CD14-positive monocyte (primary cell): ENCODE measurements around the gene CLIC3. TPM values are rescaled to one million over a fixed set of nuclear protein-coding genes. Genes with fewer than 3 reads are reported as not detected.

Experiments
- DNase-seq, 3 donors: peaks; one replicate each; pipeline ENCODE4 v3.0.0-alpha.2; 2011 to 2022
- H2AFZ ChIP-seq: 2 replicates; pipeline ENCODE4 v1.6.0; 2012; ENCODE audit warnings: mild to moderate bottlenecking, low read depth, low read length, inconsistent platforms; ENCODE audit not compliant: insufficient read depth, poor library complexity, severe bottlenecking
- H3K27ac ChIP-seq, 2 donors: 1 replicate in 1 of 2; 2 replicates in 1 of 2; pipeline ENCODE4 v1.5.1; 2012 to 2013; ENCODE audit warnings: low read length in 2 of 2, control low read depth in 1 of 2, inconsistent platforms in 1 of 2, low read depth in 1 of 2, mild to moderate bottlenecking in 1 of 2
- H3K27me3 ChIP-seq, 2 donors: one replicate each; pipeline versions ENCODE4 v1.6.0 to v1.6.1; 2011 to 2013; ENCODE audit warnings: low read length in 2 of 2; ENCODE audit not compliant: control insufficient read depth in 2 of 2, insufficient read depth in 2 of 2
- H3K36me3 ChIP-seq, 2 donors: replicated peaks in 1 of 2; 1 replicate in 1 of 2; 2 replicates in 1 of 2; pipeline versions ENCODE4 v1.5.1 to v1.6.1; 2012 to 2013; ENCODE audit warnings: low read length in 2 of 2, control low read depth in 1 of 2, inconsistent platforms in 1 of 2, mild to moderate bottlenecking in 1 of 2; ENCODE audit not compliant: insufficient read depth in 2 of 2, control insufficient read depth in 1 of 2
- H3K4me1 ChIP-seq, 2 donors: 1 replicate in 1 of 2; 2 replicates in 1 of 2; pipeline versions ENCODE4 v1.5.1 to v1.6.1; 2012 to 2013; ENCODE audit warnings: low read length in 2 of 2, control low read depth in 1 of 2, inconsistent platforms in 1 of 2, mild to moderate bottlenecking in 1 of 2, moderate library complexity in 1 of 2; ENCODE audit not compliant: insufficient read depth in 2 of 2, control insufficient read depth in 1 of 2
- H3K4me2 ChIP-seq: replicated peaks from 2 replicates; pipeline ENCODE3; 2012; ENCODE audit warnings: low read length, moderate library complexity, mild to moderate bottlenecking; ENCODE audit not compliant: poor library complexity, severe bottlenecking; ENCODE audit errors: extremely low read depth
- H3K4me3 ChIP-seq, 3 experiments: fragments of 200-600 bp in 1 of 3; sonication (generic) in 1 of 3; replicated peaks in 1 of 3; 1 replicate in 2 of 3; 2 replicates in 1 of 3; pipeline ENCODE4 v1.5.1; 2011 to 2013; ENCODE audit warnings: low read length in 3 of 3, mild to moderate bottlenecking in 3 of 3, control low read depth in 2 of 3, low read depth in 2 of 3, inconsistent platforms in 1 of 3, moderate library complexity in 1 of 3
- H3K79me2 ChIP-seq: 2 replicates; pipeline ENCODE4 v1.6.0; 2012; ENCODE audit warnings: mild to moderate bottlenecking, control low read depth, inconsistent platforms, low read length, moderate library complexity; ENCODE audit not compliant: insufficient read depth
- H3K9ac ChIP-seq: 2 replicates; pipeline ENCODE4 v1.6.0; 2017; ENCODE audit warnings: low read length, mild to moderate bottlenecking; ENCODE audit not compliant: insufficient read depth, poor library complexity, severe bottlenecking
- H3K9me3 ChIP-seq, 2 donors: replicated peaks in 1 of 2; 1 replicate in 1 of 2; 2 replicates in 1 of 2; pipeline versions ENCODE4 v1.5.1 to v1.6.1; 2012 to 2013; ENCODE audit warnings: low read length in 2 of 2, control low read depth in 1 of 2; ENCODE audit not compliant: control insufficient read depth in 1 of 2, insufficient read depth in 1 of 2
- H4K20me1 ChIP-seq: 2 replicates; pipeline ENCODE4 v1.6.0; 2012; ENCODE audit warnings: mild to moderate bottlenecking, low read length, control low read depth, moderate library complexity; ENCODE audit not compliant: insufficient read depth
- H3K27ac Mint-ChIP-seq, 7 donors: one replicate each; pipeline ENCODE4 v1.8.0; 2020; ENCODE audit warnings: mild to moderate bottlenecking in 7 of 7, mixed read lengths in 7 of 7, moderate library complexity in 6 of 7, inconsistent platforms in 2 of 7
- H3K27me3 Mint-ChIP-seq, 3 donors: one replicate each; pipeline ENCODE4 v1.8.0; 2021 to 2022; ENCODE audit warnings: low read depth in 3 of 3, mild to moderate bottlenecking in 3 of 3, mixed read lengths in 3 of 3, moderate library complexity in 3 of 3, inconsistent platforms in 1 of 3
- H3K36me3 Mint-ChIP-seq, 2 donors: one replicate each; pipeline ENCODE4 v1.8.0; 2020; ENCODE audit warnings: mixed read lengths in 2 of 2, inconsistent platforms in 1 of 2, mild to moderate bottlenecking in 1 of 2
- H3K4me1 Mint-ChIP-seq: one replicate; pipeline ENCODE4 v1.8.0; 2020; ENCODE audit warnings: mild to moderate bottlenecking, mixed read lengths
- H3K4me3 Mint-ChIP-seq, 2 donors: one replicate each; pipeline ENCODE4 v1.8.0; 2020; ENCODE audit warnings: mild to moderate bottlenecking in 2 of 2, mixed read lengths in 2 of 2, moderate library complexity in 1 of 2
- H3K9me3 Mint-ChIP-seq, 7 donors: one replicate each; pipeline ENCODE4 v1.8.0; 2020 to 2022; ENCODE audit warnings: mixed read lengths in 7 of 7, mild to moderate bottlenecking in 6 of 7, moderate library complexity in 6 of 7, inconsistent platforms in 2 of 7
- WGBS: methylation state at CpG from one replicate; pipeline ENCODE4 v1.1.5; 2013; ENCODE audit warnings: missing lambda C conversion rate; ENCODE audit not compliant: insufficient coverage; 5-methylcytosine and 5-hydroxymethylcytosine counted together
- intact Hi-C, 2 donors: fragments of 100-400 bp; cut with micrococcal nuclease; formaldehyde crosslinking; loops; one replicate each; pipeline versions ENCODE4 v1.15.0 to v1.15.1; 2023
- polyA plus RNA-seq, 3 donors: library from polyadenylated mRNA; depleted of rRNA in 1 of 3; unstranded in 2 of 3; stranded (reverse) in 1 of 3; fragments of 300-500 nt in 2 of 3; fragments of >200 nt in 1 of 3; fragmentation: Illumina TruSeq in 2 of 3; gene quantifications; 1 replicate in 2 of 3; 2 replicates in 1 of 3; pipeline ENCODE4 v1.2.3, GENCODE V29; 2012 to 2021
- TF ChIP-seq, protein P1 (sequence below): fragments of 200-600 bp; IDR thresholded peaks from one replicate; pipeline ENCODE4 v1.8.0; 2022; ENCODE audit warnings: antibody characterized with exemption, mild to moderate bottlenecking

The CLIC3 gene
- polyA plus RNA-seq, 3 donors: 0.29 to 0.51 TPM; not detected in 1

DNA sequence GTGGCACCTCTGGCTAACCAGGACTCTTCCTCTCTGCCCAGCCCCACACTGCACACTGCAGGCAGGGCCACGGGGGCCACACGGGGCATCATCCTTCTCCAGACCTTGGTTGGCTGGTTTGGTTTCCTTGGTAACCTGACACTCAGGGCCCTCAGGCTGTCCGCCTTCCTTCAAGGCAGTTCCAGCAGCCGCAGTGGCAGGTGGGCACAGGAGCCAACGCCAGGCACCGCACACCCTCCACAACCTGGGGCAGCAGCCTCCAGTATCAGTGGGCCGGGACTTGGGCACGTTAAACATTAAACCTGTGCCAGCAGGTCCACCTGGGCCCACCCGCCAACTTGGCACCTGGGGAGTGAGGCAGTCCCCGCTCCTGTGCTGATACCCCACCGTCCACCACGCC, 47.7 kb upstream of the CLIC3 start:
- H3K9me3 Mint-ChIP-seq: peaks cover 0 to 10% (median 2%) of the 10 kb centered on the region in 7 donors

DNA sequence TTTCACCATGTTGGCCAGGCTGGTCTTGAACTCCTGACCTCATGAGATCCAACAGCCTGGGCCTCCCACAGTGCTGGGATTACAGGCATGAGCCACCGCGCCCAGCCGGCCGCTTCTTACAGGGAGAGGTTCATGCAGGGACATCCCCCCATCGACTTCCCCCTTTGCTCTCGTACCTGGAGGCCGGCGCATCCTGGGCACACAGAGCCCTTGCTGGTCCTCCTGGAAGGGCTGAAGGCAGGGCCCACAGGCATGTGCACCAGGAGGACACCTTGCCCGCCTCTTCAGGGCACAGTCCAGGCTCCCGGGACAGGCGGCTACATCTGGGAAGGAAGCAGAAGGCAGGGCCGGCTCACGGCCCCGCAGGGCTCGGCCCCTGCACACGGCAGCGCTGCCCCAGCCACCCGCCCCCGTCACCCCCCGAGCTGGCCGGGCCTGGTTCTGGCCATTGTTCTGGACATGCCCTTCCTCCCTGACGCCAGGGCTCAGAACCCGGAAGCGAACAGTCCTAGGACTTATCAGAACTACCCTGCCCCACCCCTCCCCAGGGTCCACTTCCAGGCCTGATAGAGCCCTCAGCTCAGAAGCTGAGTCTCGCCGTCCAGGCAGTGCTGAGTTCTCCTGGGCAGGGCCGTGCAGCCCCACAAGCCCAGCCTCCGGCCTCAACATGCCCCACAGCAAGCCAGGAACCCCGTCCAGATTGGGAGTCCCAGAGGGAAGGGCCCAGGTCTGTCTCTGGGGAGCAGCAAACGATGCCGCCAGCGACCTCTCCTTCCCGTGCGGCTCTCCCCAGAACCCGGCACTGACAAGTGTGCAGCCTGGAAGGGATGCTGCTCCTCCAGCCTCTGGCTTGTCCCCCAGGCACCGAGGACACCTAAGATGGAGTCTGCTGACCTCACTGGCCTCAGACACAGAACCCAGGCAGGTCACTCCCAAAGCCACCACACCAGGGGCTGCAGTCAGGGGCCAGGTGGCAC, 46.7 kb upstream of the CLIC3 start:
- Mint-ChIP-seq H3K27ac (no peak overlapping the region), H3K27me3 (peaks cover 40 to 52% (median 50%) of the 10 kb centered on the region in 3 donors), H3K9me3 (peaks cover 0 to 7% (median 2%) of the 10 kb centered on the region in 7 donors), H3K4me3 (peak overlapping the region in 1 of 2 donors; percentile 39), H3K4me1 (peaks cover 13% of the 10 kb centered on the region), H3K36me3 (peaks cover 3 to 13% of the 10 kb centered on the region in 2 donors)
- H3K4me1 ChIP-seq: peaks cover 18 to 30% of the 10 kb centered on the region in 2 donors
- peaks cover 0 to 13% of the 10 kb centered on the region in 2 donors for H3K9me3 ChIP-seq
- H3K27me3 ChIP-seq: peaks cover 20 to 47% of the 10 kb centered on the region in 2 donors
- WGBS: 83% methylated on average over 34 of the region's 36 CpGs
- TF ChIP-seq, protein P1, sequence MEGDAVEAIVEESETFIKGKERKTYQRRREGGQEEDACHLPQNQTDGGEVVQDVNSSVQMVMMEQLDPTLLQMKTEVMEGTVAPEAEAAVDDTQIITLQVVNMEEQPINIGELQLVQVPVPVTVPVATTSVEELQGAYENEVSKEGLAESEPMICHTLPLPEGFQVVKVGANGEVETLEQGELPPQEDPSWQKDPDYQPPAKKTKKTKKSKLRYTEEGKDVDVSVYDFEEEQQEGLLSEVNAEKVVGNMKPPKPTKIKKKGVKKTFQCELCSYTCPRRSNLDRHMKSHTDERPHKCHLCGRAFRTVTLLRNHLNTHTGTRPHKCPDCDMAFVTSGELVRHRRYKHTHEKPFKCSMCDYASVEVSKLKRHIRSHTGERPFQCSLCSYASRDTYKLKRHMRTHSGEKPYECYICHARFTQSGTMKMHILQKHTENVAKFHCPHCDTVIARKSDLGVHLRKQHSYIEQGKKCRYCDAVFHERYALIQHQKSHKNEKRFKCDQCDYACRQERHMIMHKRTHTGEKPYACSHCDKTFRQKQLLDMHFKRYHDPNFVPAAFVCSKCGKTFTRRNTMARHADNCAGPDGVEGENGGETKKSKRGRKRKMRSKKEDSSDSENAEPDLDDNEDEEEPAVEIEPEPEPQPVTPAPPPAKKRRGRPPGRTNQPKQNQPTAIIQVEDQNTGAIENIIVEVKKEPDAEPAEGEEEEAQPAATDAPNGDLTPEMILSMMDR: no peak
- no peaks in the 10 kb centered on the region for H3K36me3 ChIP-seq
- H3K9ac ChIP-seq: no peak overlapping the region
- no peak overlapping the region for H2AFZ ChIP-seq
- no peaks in the 10 kb centered on the region for H3K79me2 ChIP-seq
- no peak for DNase-seq
- no peak overlapping the region for H3K4me3 ChIP-seq
- no peak overlapping the region for H3K27ac ChIP-seq
- intact Hi-C loops: loop anchor here in 1 of 2 donors (1.0 kb wide), 1 partner anchor 9 kb away; no protein-coding TSS in a partner anchor
- H3K4me2 ChIP-seq: no peak overlapping the region
- peaks cover 23% of the 10 kb centered on the region for H4K20me1 ChIP-seq

More for the DNA sequence above, 47.7 kb upstream of the CLIC3 start:
- Histone ChIP-seq H3K9me3 (peaks cover 0 to 13% of the 10 kb centered on the region in 2 donors), H4K20me1 (peaks cover 17% of the 10 kb centered on the region), H3K9ac (no peak overlapping the region), H3K27me3 (peaks cover 20 to 55% of the 10 kb centered on the region in 2 donors), H3K4me1 (peaks cover 18 to 30% of the 10 kb centered on the region in 2 donors), H3K27ac (no peak overlapping the region), H2AFZ (no peak overlapping the region), H3K36me3 (no peaks in the 10 kb centered on the region), H3K79me2 (no peaks in the 10 kb centered on the region), H3K4me3 (no peak overlapping the region), H3K4me2 (no peak overlapping the region)
- Mint-ChIP-seq H3K27me3 (peaks cover 46 to 60% (median 59%) of the 10 kb centered on the region in 3 donors), H3K36me3 (peaks cover 1 to 4% of the 10 kb centered on the region in 2 donors), H3K4me1 (peaks cover 13% of the 10 kb centered on the region), H3K4me3 (peak overlapping the region in 1 of 2 donors; percentile 75), H3K27ac (no peak overlapping the region)
- no peak for DNase-seq
- TF ChIP-seq, protein P1: no peak
- intact Hi-C loops: no loop called here
- WGBS: 45% methylated on average over 12 of the region's 12 CpGs
